Activated CD4-positive, alpha-beta memory T cell treated with anti-CD3 and anti-CD28 coated beads, Interleukin-2, amount 10 ng/mL, durations not matched to agents 7 days and 5 days (primary cell): ENCODE data around the gene CISD3. TPM values are rescaled to one million over a fixed set of nuclear protein-coding genes. Genes with fewer than 3 reads are reported as not detected.

Experiments used
- CTCF ChIA-PET: fragments of 350-600 bp; sonication (Branson Sonifier 250); formaldehyde crosslinking; loops from one replicate; lab custom pipeline; 2021; ENCODE audit warnings: antibody characterized with exemption, inconsistent platforms; lab: Charles Lee
- POLR2A ChIA-PET: fragments of 350-600 bp; sonication (Branson Sonifier 250); formaldehyde crosslinking; loops from one replicate; lab custom pipeline; 2021; ENCODE audit warnings: antibody characterized with exemption; lab: Charles Lee
- DNase-seq: peaks from one replicate; pipeline ENCODE4 v3.0.0-alpha.2; 2020
- H3K27ac Mint-ChIP-seq: one replicate; pipeline ENCODE4 v1.8.0; 2021; ENCODE audit warnings: mild to moderate bottlenecking, mixed read lengths
- H3K27me3 Mint-ChIP-seq: one replicate; pipeline ENCODE4 v1.8.0; 2021; ENCODE audit warnings: mixed read lengths
- H3K36me3 Mint-ChIP-seq: one replicate; pipeline ENCODE4 v1.8.0; 2021; ENCODE audit warnings: low read depth, mixed read lengths
- H3K4me1 Mint-ChIP-seq: one replicate; pipeline ENCODE4 v1.8.0; 2021; ENCODE audit warnings: mixed read lengths
- H3K4me3 Mint-ChIP-seq: one replicate; pipeline ENCODE4 v1.8.0; 2021; ENCODE audit warnings: mild to moderate bottlenecking, mixed read lengths
- H3K9me3 Mint-ChIP-seq: one replicate; pipeline ENCODE4 v1.8.0; 2021; ENCODE audit warnings: mixed read lengths
- total RNA-seq, 2 experiments: library from RNA; stranded (reverse); gene quantifications; one replicate each; pipeline ENCODE4 v1.2.3, GENCODE V29; 2021

CISD3 gene
- total RNA-seq, 2 experiments from 2014 or later, result 42.8 to 48.6 TPM

GRCh38 chr17:38702916-38703741, 27.0 kb upstream of the CISD3 start:
- H3K4me3 Mint-ChIP-seq, result peak overlapping the region; percentile 87
- H3K27ac Mint-ChIP-seq, result peak overlapping the region; percentile 99
- H3K4me1 Mint-ChIP-seq, result peaks cover 47% of the 10 kb centered on the region
- H3K27me3 Mint-ChIP-seq, result no peaks in the 10 kb centered on the region
- POLR2A ChIA-PET, result interaction anchor here (0.6 to 13.2 kb wide), 9 partner anchors 18 to 315 kb away, joined by 3 to 419 read pairs (median 15); partner anchors contain the start of genes CISD3, EPOP and PSMB3
- CTCF ChIA-PET, result interaction anchor here (2.3 to 2.4 kb wide), 2 partner anchors 26 to 32 kb away, joined by 9 to 10 read pairs; no protein-coding TSS in a partner anchor
- DNase-seq, result peak; percentile 28
- no peaks in the 10 kb centered on the region for H3K9me3 Mint-ChIP-seq
- H3K36me3 Mint-ChIP-seq, result peaks cover 34% of the 10 kb centered on the region

GRCh38 chr17:38703742-38704605, 26.2 kb upstream of the CISD3 start:
- Mint-ChIP-seq H3K36me3 (peaks cover 39% of the 10 kb centered on the region), H3K4me1 (peaks cover 50% of the 10 kb centered on the region), H3K9me3 (no peaks in the 10 kb centered on the region), H3K27me3 (no peaks in the 10 kb centered on the region), H3K27ac (peak overlapping the region; percentile 99), H3K4me3 (peak overlapping the region; percentile 87)
- ChIA-PET POLR2A (interaction anchor here (0.6 to 13.2 kb wide), 18 partner anchors 9 to 757 kb away, joined by 3 to 419 read pairs (median 5); partner anchors contain the start of genes CDK12, CISD3, EPOP and PSMB3), CTCF (interaction anchor here (1.2 to 2.3 kb wide), 3 partner anchors 17 to 31 kb away, joined by 4 to 9 read pairs (median 7); no protein-coding TSS in a partner anchor)
- peak; percentile 82 for DNase-seq

- CTCF ChIA-PET, result interaction anchor here (1.2 to 2.3 kb wide), 4 partner anchors 8 to 30 kb away, joined by 4 to 9 read pairs (median 7); no protein-coding TSS in a partner anchor
- peaks cover 51% of the 10 kb centered on the region for H3K4me1 Mint-ChIP-seq
- peaks cover 48% of the 10 kb centered on the region for H3K36me3 Mint-ChIP-seq
- no peaks in the 10 kb centered on the region for H3K9me3 Mint-ChIP-seq
- H3K27me3 Mint-ChIP-seq, result no peaks in the 10 kb centered on the region
- peak within 1 kb of the TSS; percentile 87 for H3K4me3 Mint-ChIP-seq
- peak; percentile 80 for DNase-seq
- POLR2A ChIA-PET, result interaction anchor here (0.7 to 13.2 kb wide), 20 partner anchors 8 to 756 kb away, joined by 3 to 419 read pairs (median 4); partner anchors contain the start of genes CDK12, CISD3, EPOP and PSMB3
- peak within 1 kb of the TSS; percentile 99 for H3K27ac Mint-ChIP-seq
These were observed 25.3 kb upstream of the CISD3 start, which contains the start of gene MLLT6 for GRCh38 chr17:38704606-38705522. Gene MLLT6, plus strand, starts transcription at chr17:38705273. Its CDS starts 360 bp downstream, at chr17:38705633.

- Mint-ChIP-seq H3K27me3 (no peaks in the 10 kb centered on the region), H3K36me3 (peaks cover 54% of the 10 kb centered on the region), H3K9me3 (no peaks in the 10 kb centered on the region), H3K27ac (peak overlapping the region; percentile 64), H3K4me3 (peak overlapping the region; percentile 87), H3K4me1 (peaks cover 53% of the 10 kb centered on the region)
- DNase-seq, result no peak
- ChIA-PET POLR2A (interaction anchor here (0.7 to 13.2 kb wide), 16 partner anchors 8 to 448 kb away, joined by 3 to 419 read pairs (median 5); partner anchors contain the start of genes CISD3, EPOP, PSMB3 and RPL23), CTCF (interaction anchor here (1.2 to 2.3 kb wide), 6 partner anchors 8 to 30 kb away, joined by 4 to 17 read pairs (median 7); no protein-coding TSS in a partner anchor)
These were observed 24.7 kb upstream of the CISD3 start for GRCh38 chr17:38705523-38705802.

DNA sequence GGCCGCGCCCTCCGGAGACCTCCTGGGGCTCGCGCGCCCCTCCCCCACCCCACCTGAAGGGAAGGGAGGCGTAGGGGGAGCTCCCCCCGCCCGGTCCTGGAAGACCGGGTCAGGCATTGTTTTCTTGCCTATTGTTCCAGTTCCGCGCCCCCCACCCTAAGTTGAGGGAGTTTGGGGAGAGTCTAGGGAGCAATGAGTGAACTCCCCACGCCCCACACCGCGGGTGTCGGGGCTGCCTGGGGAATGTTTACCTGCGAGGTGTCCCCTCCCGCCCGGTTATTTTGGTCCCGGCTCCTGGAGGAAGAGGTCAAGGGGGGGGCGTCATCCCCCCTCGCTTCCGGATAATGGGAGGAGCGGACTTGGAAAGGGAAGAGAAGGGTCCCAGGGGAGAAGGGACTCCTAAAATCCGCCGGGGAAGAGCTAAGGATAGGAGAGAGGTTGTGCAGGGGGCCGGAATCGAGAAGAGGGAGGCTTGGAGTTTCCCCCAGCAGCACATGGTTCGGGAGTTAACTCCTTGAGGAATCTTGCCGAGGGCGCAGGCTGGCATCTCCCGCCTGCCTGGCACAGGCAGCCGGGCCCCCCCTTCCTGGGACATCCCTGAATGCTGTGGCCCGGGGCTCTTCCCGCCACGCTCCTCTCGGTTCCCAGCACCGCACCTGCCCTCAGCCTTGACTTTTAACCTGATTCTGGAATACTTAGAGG, 24.2 kb upstream of the CISD3 start:
- peak overlapping the region; percentile 87 for H3K4me3 Mint-ChIP-seq
- no peaks in the 10 kb centered on the region for H3K9me3 Mint-ChIP-seq
- peaks cover 53% of the 10 kb centered on the region for H3K4me1 Mint-ChIP-seq
- peaks cover 59% of the 10 kb centered on the region for H3K36me3 Mint-ChIP-seq
- ChIA-PET POLR2A (interaction anchor here (1.0 to 13.2 kb wide), 12 partner anchors 9 to 448 kb away, joined by 3 to 419 read pairs (median 10); partner anchors contain the start of genes CISD3, EPOP, PSMB3 and RPL23), CTCF (interaction anchor here (0.6 to 1.9 kb wide), 9 partner anchors 9 to 157 kb away, joined by 3 to 17 read pairs (median 7); partner anchors contain the start of gene EPOP)
- peak; percentile 27 for DNase-seq
- H3K27ac Mint-ChIP-seq, result peak overlapping the region; percentile 94
- H3K27me3 Mint-ChIP-seq, result no peaks in the 10 kb centered on the region

DNA sequence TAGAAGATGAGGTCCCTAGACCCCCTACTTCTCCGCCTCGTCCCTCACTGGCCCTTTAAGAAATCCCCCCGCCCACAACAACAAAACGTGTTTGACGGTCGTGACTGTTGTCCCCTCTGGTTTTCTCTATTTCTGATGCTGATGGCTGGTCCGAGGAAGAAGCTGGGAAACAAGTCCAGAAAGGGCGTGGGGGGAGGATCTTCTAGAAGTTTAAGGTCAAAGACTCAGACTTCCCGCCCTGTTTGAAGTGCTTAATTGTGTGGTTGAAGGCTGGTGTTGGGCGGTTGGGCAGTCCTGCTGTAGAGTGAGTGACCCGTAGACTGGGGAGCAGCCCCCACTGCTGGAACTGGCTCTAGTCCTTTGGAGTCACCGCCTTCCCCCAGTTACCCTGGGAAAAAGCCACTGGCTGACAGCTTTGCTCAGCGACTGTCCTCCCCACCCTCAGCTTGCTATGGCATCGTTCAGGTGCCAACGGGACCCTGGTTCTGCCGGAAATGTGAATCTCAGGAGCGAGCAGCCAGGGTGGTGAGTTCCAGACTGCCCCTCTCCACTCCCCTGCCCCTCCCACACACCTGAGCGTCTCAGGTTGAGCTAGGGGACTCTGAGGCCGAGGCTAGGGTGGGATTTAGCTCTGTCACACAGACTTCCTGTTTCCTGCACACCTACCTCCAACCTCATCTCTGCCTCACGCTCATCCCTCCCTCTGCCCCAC, 23.5 kb upstream of the CISD3 start:
- Mint-ChIP-seq H3K4me3 (peak overlapping the region; percentile 87), H3K9me3 (no peaks in the 10 kb centered on the region), H3K27me3 (no peaks in the 10 kb centered on the region), H3K4me1 (peaks cover 53% of the 10 kb centered on the region), H3K36me3 (peaks cover 66% of the 10 kb centered on the region), H3K27ac (peak overlapping the region; percentile 94)
- ChIA-PET CTCF (interaction anchor here (0.6 to 1.9 kb wide), 9 partner anchors 10 to 157 kb away, joined by 3 to 17 read pairs (median 5); partner anchors contain the start of gene EPOP), POLR2A (interaction anchor here (0.7 to 13.2 kb wide), 9 partner anchors 10 to 163 kb away, joined by 3 to 419 read pairs (median 11); partner anchors contain the start of genes CISD3, EPOP, LASP1 and PSMB3)
- peak; percentile 29 for DNase-seq

- ChIA-PET CTCF (interaction anchor here (1.0 to 1.5 kb wide), 3 partner anchors 20 to 30 kb away, joined by 3 to 5 read pairs (median 3); no protein-coding TSS in a partner anchor), POLR2A (interaction anchor here (0.9 to 13.2 kb wide), 3 partner anchors 14 to 31 kb away, joined by 3 to 419 read pairs (median 52); partner anchors contain the start of gene CISD3)
- Mint-ChIP-seq H3K27ac (peak overlapping the region; percentile 94), H3K27me3 (no peaks in the 10 kb centered on the region), H3K4me3 (peak overlapping the region; percentile 87), H3K36me3 (peaks cover 68% of the 10 kb centered on the region), H3K9me3 (no peaks in the 10 kb centered on the region), H3K4me1 (peaks cover 59% of the 10 kb centered on the region)
- no peak for DNase-seq
These were observed 22.3 kb upstream of the CISD3 start for GRCh38 chr17:38707678-38708351.

- Mint-ChIP-seq H3K4me3 (no peak overlapping the region), H3K9me3 (no peaks in the 10 kb centered on the region), H3K27ac (peak overlapping the region; percentile 40), H3K36me3 (peaks cover 68% of the 10 kb centered on the region), H3K4me1 (peaks cover 65% of the 10 kb centered on the region), H3K27me3 (no peaks in the 10 kb centered on the region)
- POLR2A ChIA-PET, result interaction anchor here (2.5 to 13.2 kb wide), 3 partner anchors 12 to 27 kb away, joined by 6 to 419 read pairs (median 52); partner anchors contain the start of gene CISD3
- DNase-seq, result no peak
- CTCF ChIA-PET, result interaction anchor here (1.0 to 1.1 kb wide), 2 partner anchors 18 to 26 kb away, joined by 3 to 4 read pairs; no protein-coding TSS in a partner anchor
These were observed 20.9 kb upstream of the CISD3 start for GRCh38 chr17:38709104-38709820.

GRCh38 chr17:38709864-38710603, 20.1 kb upstream of the CISD3 start:
- H3K4me3 Mint-ChIP-seq, result no peak overlapping the region
- peaks cover 68% of the 10 kb centered on the region for H3K4me1 Mint-ChIP-seq
- peaks cover 70% of the 10 kb centered on the region for H3K36me3 Mint-ChIP-seq
- no peaks in the 10 kb centered on the region for H3K27me3 Mint-ChIP-seq
- H3K27ac Mint-ChIP-seq, result peak overlapping the region; percentile 40
- no peak for DNase-seq
- ChIA-PET POLR2A (interaction anchor here (0.8 to 13.2 kb wide), 4 partner anchors 8 to 26 kb away, joined by 3 to 419 read pairs (median 6); no protein-coding TSS in a partner anchor), CTCF (interaction anchor here (0.9 to 1.4 kb wide), 4 partner anchors 10 to 33 kb away, joined by 4 to 5 read pairs (median 4); no protein-coding TSS in a partner anchor)
- no peaks in the 10 kb centered on the region for H3K9me3 Mint-ChIP-seq
